NCI-H82 treated with DMSO at 0.1 percent for 48 hours (cell line): Measurements from ENCODE around the gene WAPL.
A peak's percentile ranks its signal among the peaks of the same experiment; 100 is the strongest.
"Not testable (repeated sequence)": the region's sequence is repeated elsewhere in the genome, so short reads cannot be mapped to it uniquely, and the experiment has no call there.

Experiments used
- DNase-seq: peaks from one replicate; lab custom pipeline; 2025; ENCODE audit not compliant: unreplicated experiment; lab: John Stamatoyannopoulos, UW

WAPL gene

GRCh38 chr10:86390337-86391120 lies 131.1 kb downstream of the WAPL start:
- peak; percentile 18 for DNase-seq

- DNase-seq, result no peak
Measured at GRCh38 chr10:86389441-86390193, 132.0 kb downstream of the WAPL start.

GRCh38 chr10:86389109-86389440 lies 132.5 kb downstream of the WAPL start:
- DNase-seq, result not testable (repeated sequence)

- no peak for DNase-seq
Measured at GRCh38 chr10:86388119-86388704, 133.4 kb downstream of the WAPL start.

GRCh38 chr10:86387178-86387794 lies 134.3 kb downstream of the WAPL start:
- no peak for DNase-seq

- no peak for DNase-seq
Measured at GRCh38 chr10:86385806-86386205, 135.8 kb downstream of the WAPL start.
